GM12878 (cell line): ENCODE measurements around the gene MYLIP. TPM values are rescaled to one million over a fixed set of nuclear protein-coding genes. Genes with fewer than 3 reads are reported as not detected.

Source experiments
- ATAC-seq: fragments of 200-7000 bp; cut with Tn5 transposase; 3 replicates; pipeline ENCODE4 v1.9.1; 2020; ENCODE audit warnings: mild to moderate bottlenecking, moderate library complexity
- BruUV-seq: library from RNA; stranded (reverse); fragments of 400-500 nt; replicated peaks from 2 replicates; lab custom pipeline; 2021; lab: Mats Ljungman, UMichigan
- CTCF ChIA-PET: fragments of 300-600 bp; sonication (Branson Sonifier 250); formaldehyde crosslinking; extraction: SDS; loops from one replicate; lab custom pipeline; 2021; ENCODE audit warnings: inconsistent platforms; lab: Yijun Ruan, JAX
- POLR2A ChIA-PET: fragments of 350-600 bp; formaldehyde crosslinking; extraction: SDS; loops from one replicate; lab custom pipeline; 2021; ENCODE audit warnings: inconsistent platforms; lab: Charles Lee
- RAD21 ChIA-PET: fragments of 300-600 bp; sonication (Branson Sonifier 250); formaldehyde crosslinking; loops from one replicate; lab custom pipeline; 2023; ENCODE audit warnings: antibody characterized with exemption; ENCODE audit not compliant: unreplicated experiment; lab: Charles Lee
- SMC1A ChIA-PET: fragments of 300-600 bp; sonication (Branson Sonifier 250); formaldehyde crosslinking; loops from one replicate; lab custom pipeline; 2023; ENCODE audit not compliant: unreplicated experiment, uncharacterized antibody; lab: Charles Lee
- DNase-seq: peaks from one replicate; pipeline ENCODE4 v3.0.0-alpha.2; 2011; ENCODE audit warnings: low read depth, low spot score
- FAIRE-seq: peaks from 3 replicates; lab custom pipeline; 2011; peaks lifted over from hg19 to GRCh38; lab: Jason Lieb, UNC
- H2AFZ ChIP-seq: 2 replicates; pipeline ENCODE4 v1.6.0; 2011; ENCODE audit warnings: low read depth, low read length, control low read depth; ENCODE audit not compliant: control insufficient read depth
- H3K27ac ChIP-seq: 2 replicates; pipeline ENCODE4 v1.5.1; 2011; ENCODE audit warnings: control low read depth; ENCODE audit not compliant: control insufficient read depth, insufficient read depth
- H3K27me3 ChIP-seq, 2 experiments: replicated peaks in 1 of 2; 2 replicates each; pipeline versions ENCODE4 v1.6.0 to v1.6.1; 2011; ENCODE audit warnings: low read length in 1 of 2; ENCODE audit not compliant: control insufficient read depth in 2 of 2, insufficient read depth in 2 of 2
- H3K36me3 ChIP-seq, 2 experiments: 2 replicates each; pipeline ENCODE4 v1.5.1; 2011; ENCODE audit warnings: low read length in 1 of 2; ENCODE audit not compliant: control insufficient read depth in 2 of 2, insufficient read depth in 2 of 2
- H3K4me1 ChIP-seq: 2 replicates; pipeline ENCODE4 v1.6.1; 2011; ENCODE audit warnings: mild to moderate bottlenecking, low read length, moderate library complexity, mixed read lengths; ENCODE audit not compliant: control insufficient read depth, insufficient read depth
- H3K4me2 ChIP-seq: 2 replicates; pipeline ENCODE4 v1.6.0; 2011; ENCODE audit warnings: control low read depth; ENCODE audit not compliant: control insufficient read depth, insufficient read depth
- H3K4me3 ChIP-seq: fragments of 200-600 bp; sonication (generic); 2 replicates; pipeline ENCODE4 v1.5.1; 2016
- H3K79me2 ChIP-seq: 2 replicates; pipeline ENCODE4 v1.6.0; 2011; ENCODE audit warnings: low read length; ENCODE audit not compliant: control insufficient read depth, insufficient read depth
- H3K9ac ChIP-seq: 2 replicates; pipeline ENCODE4 v1.8.0; 2011; ENCODE audit warnings: low read length, control low read depth, mixed read lengths; ENCODE audit not compliant: control insufficient read depth, insufficient read depth
- H3K9me3 ChIP-seq: replicated peaks from 3 replicates; pipeline ENCODE4 v1.5.1; 2011; ENCODE audit warnings: mild to moderate bottlenecking, low read length; ENCODE audit not compliant: control insufficient read depth, insufficient read depth
- H4K20me1 ChIP-seq: 2 replicates; pipeline ENCODE4 v1.6.0; 2011; ENCODE audit not compliant: control insufficient read depth, insufficient read depth
- BCL11A ChIP-seq: IDR thresholded peaks from 2 replicates; pipeline ENCODE4 v1.6.1; 2011; ENCODE audit warnings: low read depth, low read length
- IKZF2 ChIP-seq, 2 experiments: fragments of 450-650 bp; IDR thresholded peaks; 2 replicates each; pipeline ENCODE4 v1.6.1; 2017; ENCODE audit warnings: mild to moderate bottlenecking in 2 of 2, moderate library complexity in 2 of 2
- MXI1 ChIP-seq: fragments of 150-350 bp; IDR thresholded peaks from 2 replicates; pipeline ENCODE4 v1.6.1; 2011; ENCODE audit warnings: low read depth, mild to moderate bottlenecking, inconsistent platforms, low read length, improper control_type of control experiment
- RELA ChIP-seq: fragments of 450-650 bp; IDR thresholded peaks from 2 replicates; pipeline ENCODE4 v1.8.0; 2014; ENCODE audit warnings: borderline replicate concordance; ENCODE audit not compliant: partially characterized antibody
- SUZ12 ChIP-seq: fragments of 200-600 bp; sonication (generic); IDR thresholded peaks from one replicate; pipeline ENCODE4 v1.6.1; 2018; ENCODE audit warnings: antibody characterized with exemption, mild to moderate bottlenecking; ENCODE audit not compliant: unreplicated experiment
- YBX1 ChIP-seq: fragments of 450-650 bp; IDR thresholded peaks from 2 replicates; pipeline ENCODE4 v1.6.1; 2016; ENCODE audit warnings: antibody characterized with exemption
- WGBS: methylation state at CpG from one replicate; pipeline ENCODE4 v1.1.6; 2016; ENCODE audit warnings: low lambda C conversion rate; ENCODE audit not compliant: insufficient replicate concordance, insufficient coverage; ENCODE audit errors: missing lambda C conversion rate; 5-methylcytosine and 5-hydroxymethylcytosine counted together
- in situ Hi-C: fragments of 300-500 bp; cut with MboI; formaldehyde crosslinking; loops from 9 replicates; pipeline ENCODE4 v1.14.3; 2018; ENCODE audit warnings: mixed read lengths
- intact Hi-C: fragments of 100-400 bp; cut with micrococcal nuclease; formaldehyde crosslinking; loops from one replicate; pipeline ENCODE4 v1.14.2; 2022; ENCODE audit not compliant: unreplicated experiment
- polyA plus RNA-seq, 11 experiments: library from polyadenylated mRNA; depleted of rRNA in 4 of 11; unstranded in 6 of 11; stranded (reverse) in 5 of 11; fragments of >200 nt; fragmentation: Nextera tagmentation in 4 of 11; fragmentation: Illumina TruSeq in 1 of 11; extraction: Ambion mirVana in 4 of 11; extraction: Trizol in 1 of 11; gene quantifications; 1 replicate in 1 of 11; 2 replicates in 10 of 11; pipeline versions ENCODE4 v1.2.1 to v1.2.3, GENCODE V29; 2011 to 2016; ENCODE audit warnings: inconsistent platforms in 2 of 11, missing spikeins in 2 of 11, low read depth in 1 of 11
- total RNA-seq, 4 experiments: library from RNA; depleted of rRNA in 3 of 4; stranded (reverse); fragments of >200 nt in 3 of 4; fragmentation: Illumina TruSeq in 1 of 4; extraction: Trizol in 1 of 4; gene quantifications; 2 replicates each; pipeline versions ENCODE4 v1.2.1 to v1.2.3, GENCODE V29; 2013 to 2021
- TF ChIP-seq, protein P1 (sequence below): fragments of 150-350 bp; IDR thresholded peaks from 2 replicates; pipeline ENCODE4 v1.6.1; 2016; ENCODE audit warnings: low read depth, low read length
- TF ChIP-seq, protein P2 (sequence below): fragments of 150-350 bp; IDR thresholded peaks from 2 replicates; pipeline ENCODE4 v1.6.1; 2014; ENCODE audit warnings: mild to moderate bottlenecking, low read depth, low read length
- TF ChIP-seq, protein P3 (sequence below): IDR thresholded peaks from 2 replicates; pipeline ENCODE4 v1.6.1; 2011; ENCODE audit warnings: borderline replicate concordance, low read depth, mild to moderate bottlenecking, moderate library complexity, mixed read lengths, low read length; ENCODE audit not compliant: insufficient read depth; ENCODE audit errors: extremely low read length

The MYLIP gene
- total and polyA plus RNA-seq, 10 of the 15 experiments (the other 5 are each of a cell fraction or from before 2014, with no cell fraction given) = 5.3 to 123 (median 12.5) TPM

DNA sequence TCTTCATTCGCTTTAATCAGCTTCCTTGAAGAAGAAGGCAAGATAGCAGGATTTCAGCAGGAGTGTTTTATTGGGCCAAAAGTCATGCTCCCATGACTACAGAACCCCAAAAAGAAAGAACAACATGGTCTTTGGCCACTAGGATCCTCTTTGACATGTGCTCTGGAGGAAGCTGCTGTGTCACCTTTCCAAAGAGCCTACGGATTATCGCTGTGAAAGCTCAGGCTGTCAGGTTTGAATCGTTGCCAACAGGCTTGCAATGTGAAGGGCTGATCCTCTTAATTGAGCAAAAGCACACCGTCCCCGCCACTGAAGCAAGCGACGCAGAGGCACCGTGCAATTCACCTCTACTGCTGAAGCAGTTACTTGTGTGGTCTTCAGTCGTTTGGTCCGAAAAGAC is 29.0 kb downstream of the MYLIP start (continued):
- no peak for TF ChIP-seq MXI1
- TF ChIP-seq RELA = no peak

DNA sequence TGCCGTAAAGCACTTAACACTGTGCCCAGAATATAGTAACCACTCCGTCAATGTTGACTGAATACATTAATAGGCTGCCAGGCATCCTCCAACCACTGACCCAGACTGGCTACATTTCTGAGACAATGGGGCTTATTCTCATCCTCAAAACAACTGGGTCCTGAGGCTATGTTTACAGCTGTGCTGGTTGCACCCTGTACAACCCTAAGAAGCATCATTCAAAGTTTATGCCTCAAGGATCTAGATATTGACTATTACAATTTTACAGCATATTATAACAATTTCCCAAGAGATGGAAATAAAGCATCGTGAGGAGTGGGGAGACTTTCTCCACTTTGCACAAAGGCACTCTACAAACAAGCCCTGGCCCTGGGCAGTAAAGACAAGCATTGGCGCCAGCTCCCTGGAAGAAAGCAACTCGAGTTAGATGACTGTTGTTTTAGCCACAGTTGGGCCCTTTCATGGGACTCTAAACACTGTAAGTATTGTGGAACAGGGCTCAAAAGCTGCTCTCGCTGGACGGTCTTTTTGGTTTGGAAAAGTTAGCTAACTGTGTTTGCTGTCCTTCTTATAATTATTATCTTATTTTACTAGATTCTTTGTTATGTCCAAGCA is 30.2 kb downstream of the MYLIP start:
- Histone ChIP-seq H3K79me2 (no peaks in the 10 kb centered on the region), H3K27ac (no peak overlapping the region), H3K9me3 (peaks cover 1% of the 10 kb centered on the region; the same call in 2 of the 3 replicates), H3K4me2 (no peak overlapping the region), H4K20me1 (no peaks in the 10 kb centered on the region), H3K4me1 (peaks cover 12% of the 10 kb centered on the region), H3K36me3 (no peaks in the 10 kb centered on the region; a peak in 1 of 4 replicates), H3K27me3 (no peaks in the 10 kb centered on the region), H2AFZ (no peak overlapping the region), H3K9ac (no peak overlapping the region), H3K4me3 (no peak overlapping the region)
- ATAC-seq = no peak
- WGBS = 67% methylated on average over 7 of the region's 7 CpGs
- in situ Hi-C loops = no loop called here
- CTCF ChIA-PET = interaction anchor here (0.6 to 1.7 kb wide), 5 partner anchors 9 to 534 kb away, joined by 3 to 7 read pairs (median 4); no protein-coding TSS in a partner anchor
- intact Hi-C loops = no loop called here
- POLR2A ChIA-PET = no interaction called here
- TF ChIP-seq, protein P1, sequence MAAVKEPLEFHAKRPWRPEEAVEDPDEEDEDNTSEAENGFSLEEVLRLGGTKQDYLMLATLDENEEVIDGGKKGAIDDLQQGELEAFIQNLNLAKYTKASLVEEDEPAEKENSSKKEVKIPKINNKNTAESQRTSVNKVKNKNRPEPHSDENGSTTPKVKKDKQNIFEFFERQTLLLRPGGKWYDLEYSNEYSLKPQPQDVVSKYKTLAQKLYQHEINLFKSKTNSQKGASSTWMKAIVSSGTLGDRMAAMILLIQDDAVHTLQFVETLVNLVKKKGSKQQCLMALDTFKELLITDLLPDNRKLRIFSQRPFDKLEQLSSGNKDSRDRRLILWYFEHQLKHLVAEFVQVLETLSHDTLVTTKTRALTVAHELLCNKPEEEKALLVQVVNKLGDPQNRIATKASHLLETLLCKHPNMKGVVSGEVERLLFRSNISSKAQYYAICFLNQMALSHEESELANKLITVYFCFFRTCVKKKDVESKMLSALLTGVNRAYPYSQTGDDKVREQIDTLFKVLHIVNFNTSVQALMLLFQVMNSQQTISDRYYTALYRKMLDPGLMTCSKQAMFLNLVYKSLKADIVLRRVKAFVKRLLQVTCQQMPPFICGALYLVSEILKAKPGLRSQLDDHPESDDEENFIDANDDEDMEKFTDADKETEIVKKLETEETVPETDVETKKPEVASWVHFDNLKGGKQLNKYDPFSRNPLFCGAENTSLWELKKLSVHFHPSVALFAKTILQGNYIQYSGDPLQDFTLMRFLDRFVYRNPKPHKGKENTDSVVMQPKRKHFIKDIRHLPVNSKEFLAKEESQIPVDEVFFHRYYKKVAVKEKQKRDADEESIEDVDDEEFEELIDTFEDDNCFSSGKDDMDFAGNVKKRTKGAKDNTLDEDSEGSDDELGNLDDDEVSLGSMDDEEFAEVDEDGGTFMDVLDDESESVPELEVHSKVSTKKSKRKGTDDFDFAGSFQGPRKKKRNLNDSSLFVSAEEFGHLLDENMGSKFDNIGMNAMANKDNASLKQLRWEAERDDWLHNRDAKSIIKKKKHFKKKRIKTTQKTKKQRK = no peak
- TF ChIP-seq, protein P2, sequence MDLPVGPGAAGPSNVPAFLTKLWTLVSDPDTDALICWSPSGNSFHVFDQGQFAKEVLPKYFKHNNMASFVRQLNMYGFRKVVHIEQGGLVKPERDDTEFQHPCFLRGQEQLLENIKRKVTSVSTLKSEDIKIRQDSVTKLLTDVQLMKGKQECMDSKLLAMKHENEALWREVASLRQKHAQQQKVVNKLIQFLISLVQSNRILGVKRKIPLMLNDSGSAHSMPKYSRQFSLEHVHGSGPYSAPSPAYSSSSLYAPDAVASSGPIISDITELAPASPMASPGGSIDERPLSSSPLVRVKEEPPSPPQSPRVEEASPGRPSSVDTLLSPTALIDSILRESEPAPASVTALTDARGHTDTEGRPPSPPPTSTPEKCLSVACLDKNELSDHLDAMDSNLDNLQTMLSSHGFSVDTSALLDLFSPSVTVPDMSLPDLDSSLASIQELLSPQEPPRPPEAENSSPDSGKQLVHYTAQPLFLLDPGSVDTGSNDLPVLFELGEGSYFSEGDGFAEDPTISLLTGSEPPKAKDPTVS = no peak
- TF ChIP-seq IKZF2 (IDR thresholded peaks at IDR 0.05) (no peak), BCL11A (no peak), YBX1 (no peak), SUZ12 (no peak)
- TF ChIP-seq, protein P3, sequence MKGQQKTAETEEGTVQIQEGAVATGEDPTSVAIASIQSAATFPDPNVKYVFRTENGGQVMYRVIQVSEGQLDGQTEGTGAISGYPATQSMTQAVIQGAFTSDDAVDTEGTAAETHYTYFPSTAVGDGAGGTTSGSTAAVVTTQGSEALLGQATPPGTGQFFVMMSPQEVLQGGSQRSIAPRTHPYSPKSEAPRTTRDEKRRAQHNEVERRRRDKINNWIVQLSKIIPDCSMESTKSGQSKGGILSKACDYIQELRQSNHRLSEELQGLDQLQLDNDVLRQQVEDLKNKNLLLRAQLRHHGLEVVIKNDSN = no peak
- SMC1A ChIA-PET = interaction anchor here (0.6 to 2.4 kb wide), 5 partner anchors 8 to 477 kb away, joined by 3 to 8 read pairs (median 4); no protein-coding TSS in a partner anchor
- no TSS peak for BruUV-seq
- RAD21 ChIA-PET = interaction anchor here (0.6 kb wide), 1 partner anchor 254 kb away, joined by 3 read pairs; no protein-coding TSS in a partner anchor
- DNase-seq = no peak
- no peak for FAIRE-seq
